ENCODE measurements around the gene IGFBP7. TPM values are rescaled to one million over a fixed set of nuclear protein-coding genes. Genes with fewer than 3 reads are reported as not detected.

Gene IGFBP7, protein sequence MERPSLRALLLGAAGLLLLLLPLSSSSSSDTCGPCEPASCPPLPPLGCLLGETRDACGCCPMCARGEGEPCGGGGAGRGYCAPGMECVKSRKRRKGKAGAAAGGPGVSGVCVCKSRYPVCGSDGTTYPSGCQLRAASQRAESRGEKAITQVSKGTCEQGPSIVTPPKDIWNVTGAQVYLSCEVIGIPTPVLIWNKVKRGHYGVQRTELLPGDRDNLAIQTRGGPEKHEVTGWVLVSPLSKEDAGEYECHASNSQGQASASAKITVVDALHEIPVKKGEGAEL
- 1,000 to 10,000 TPM in 1 of 4 donors, 100 to 1,000 TPM in 3; 225 to 1,715 (median 711) TPM for total RNA-seq

DNA sequence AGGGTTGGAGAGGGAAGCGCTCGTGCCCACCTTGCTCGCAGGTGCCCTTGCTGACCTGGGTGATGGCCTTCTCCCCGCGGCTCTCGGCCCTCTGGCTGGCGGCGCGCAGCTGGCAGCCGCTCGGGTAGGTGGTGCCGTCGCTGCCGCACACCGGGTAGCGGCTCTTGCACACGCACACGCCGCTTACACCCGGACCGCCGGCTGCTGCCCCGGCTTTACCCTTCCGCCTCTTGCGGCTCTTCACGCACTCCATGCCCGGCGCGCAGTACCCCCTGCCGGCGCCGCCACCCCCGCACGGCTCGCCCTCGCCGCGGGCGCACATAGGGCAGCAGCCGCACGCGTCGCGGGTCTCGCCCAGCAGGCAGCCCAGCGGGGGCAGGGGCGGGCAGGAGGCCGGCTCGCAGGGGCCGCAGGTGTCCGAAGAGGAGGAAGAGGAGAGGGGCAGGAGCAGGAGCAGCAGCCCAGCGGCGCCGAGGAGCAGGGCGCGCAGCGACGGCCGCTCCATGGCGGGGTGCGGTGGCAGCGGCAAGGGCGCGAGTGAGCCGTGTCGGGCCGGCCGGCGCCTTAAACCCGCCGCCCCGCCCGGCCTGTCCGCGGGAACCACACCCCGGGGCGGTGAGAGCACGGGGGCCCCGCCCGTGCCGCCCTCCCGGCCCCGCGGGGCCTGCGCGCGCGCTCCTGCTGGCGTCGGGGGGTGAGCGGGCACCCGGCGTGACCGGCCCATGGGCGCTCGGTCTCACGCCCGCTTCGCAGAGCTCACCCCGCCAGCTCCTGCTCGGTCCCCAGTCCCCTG is at the start of gene IGFBP7:
IGFBP7 (minus strand) TSS at position 539 of the 793 bp plus-strand sequence; CDS start at position 505, 34 bp downstream.
- Histone ChIP-seq H3K27ac (peak within 1 kb of the TSS; percentile 94 to 99), H3K36me3 (no peaks in the 10 kb centered on the region), H3K9me3 (no peaks in the 10 kb centered on the region), H3K27me3 (no peaks in the 10 kb centered on the region), H3K4me1 (no peaks in the 10 kb centered on the region), H3K4me3 (peak within 1 kb of the TSS; percentile 78 to 82)
- intact Hi-C loops (cut with DNase I; ENCODE audit: low total_unique reads): loop anchor here (10.0 kb wide), 1 partner anchor 75 kb away; no protein-coding TSS in a partner anchor
- TF ChIP-seq, protein P1, sequence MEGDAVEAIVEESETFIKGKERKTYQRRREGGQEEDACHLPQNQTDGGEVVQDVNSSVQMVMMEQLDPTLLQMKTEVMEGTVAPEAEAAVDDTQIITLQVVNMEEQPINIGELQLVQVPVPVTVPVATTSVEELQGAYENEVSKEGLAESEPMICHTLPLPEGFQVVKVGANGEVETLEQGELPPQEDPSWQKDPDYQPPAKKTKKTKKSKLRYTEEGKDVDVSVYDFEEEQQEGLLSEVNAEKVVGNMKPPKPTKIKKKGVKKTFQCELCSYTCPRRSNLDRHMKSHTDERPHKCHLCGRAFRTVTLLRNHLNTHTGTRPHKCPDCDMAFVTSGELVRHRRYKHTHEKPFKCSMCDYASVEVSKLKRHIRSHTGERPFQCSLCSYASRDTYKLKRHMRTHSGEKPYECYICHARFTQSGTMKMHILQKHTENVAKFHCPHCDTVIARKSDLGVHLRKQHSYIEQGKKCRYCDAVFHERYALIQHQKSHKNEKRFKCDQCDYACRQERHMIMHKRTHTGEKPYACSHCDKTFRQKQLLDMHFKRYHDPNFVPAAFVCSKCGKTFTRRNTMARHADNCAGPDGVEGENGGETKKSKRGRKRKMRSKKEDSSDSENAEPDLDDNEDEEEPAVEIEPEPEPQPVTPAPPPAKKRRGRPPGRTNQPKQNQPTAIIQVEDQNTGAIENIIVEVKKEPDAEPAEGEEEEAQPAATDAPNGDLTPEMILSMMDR (IDR thresholded peaks at IDR 0.05): peak in 3 of 4 experiments; percentile 15 to 23 (median 20)
- peak; percentile 66 to 87 for TF ChIP-seq POLR2A (IDR thresholded peaks at IDR 0.05)
- peak; percentile 50 to 72 for DNase-seq

DNA sequence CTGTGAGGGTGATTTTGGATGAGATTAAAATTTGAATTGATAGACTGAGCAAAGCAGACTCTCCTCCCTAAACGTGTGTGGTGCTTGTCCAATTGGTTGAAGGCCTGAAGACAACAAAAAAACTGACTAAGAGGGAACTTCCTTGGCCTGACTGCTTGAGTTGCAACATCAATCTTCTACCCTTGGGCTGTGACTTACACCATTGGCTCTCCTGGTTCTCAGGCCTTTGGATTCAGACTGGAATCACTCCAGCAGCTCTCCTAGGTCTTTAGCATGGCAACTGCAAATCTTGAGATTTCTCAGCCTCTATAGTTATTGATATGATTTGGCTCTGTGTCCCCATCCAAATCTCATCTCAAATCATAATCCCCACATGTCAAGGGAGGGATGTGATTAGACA is 49.7 kb upstream of the IGFBP7 start:
- Histone ChIP-seq H3K27ac (no peak overlapping the region), H3K4me3 (no peak overlapping the region), H3K9me3 (no peaks in the 10 kb centered on the region), H3K4me1 (no peaks in the 10 kb centered on the region), H3K36me3 (no peaks in the 10 kb centered on the region), H3K27me3 (no peaks in the 10 kb centered on the region)
- DNase-seq: no peak
- TF ChIP-seq, protein P1 (IDR thresholded peaks at IDR 0.05): no peak
- no peak for TF ChIP-seq POLR2A (IDR thresholded peaks at IDR 0.05)
- intact Hi-C loops (cut with DNase I; ENCODE audit: low total_unique reads): loop anchor here (5.0 kb wide), 1 partner anchor 123 kb away; no protein-coding TSS in a partner anchor

DNA sequence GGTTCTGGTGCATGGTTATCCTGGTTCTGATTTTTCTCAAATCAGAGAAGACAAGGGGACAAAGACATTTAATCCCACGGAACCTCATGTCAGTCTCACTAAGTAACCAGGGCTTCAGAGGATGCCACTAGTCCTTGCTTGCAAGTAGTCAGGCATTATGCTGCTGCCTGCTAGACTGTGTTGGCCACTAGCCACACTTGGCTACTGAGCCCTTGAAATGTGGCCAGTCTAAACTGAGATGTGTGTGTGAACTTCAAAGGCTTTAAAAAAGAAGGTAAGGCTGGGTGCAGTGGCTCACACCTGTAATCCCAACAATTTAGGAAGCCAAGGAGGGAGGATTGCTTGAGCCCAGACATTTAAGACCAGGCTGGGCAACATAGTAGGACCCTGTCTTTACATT is 48.6 kb upstream of the IGFBP7 start:
- Histone ChIP-seq H3K4me1 (no peaks in the 10 kb centered on the region), H3K9me3 (no peaks in the 10 kb centered on the region), H3K4me3 (no peak overlapping the region), H3K36me3 (no peaks in the 10 kb centered on the region), H3K27me3 (no peaks in the 10 kb centered on the region), H3K27ac (no peak overlapping the region)
- TF ChIP-seq POLR2A (IDR thresholded peaks at IDR 0.05): no peak
- TF ChIP-seq, protein P1 (IDR thresholded peaks at IDR 0.05): no peak
- intact Hi-C loops (cut with DNase I; ENCODE audit: low total_unique reads): no loop called here
- no peak for DNase-seq

DNA sequence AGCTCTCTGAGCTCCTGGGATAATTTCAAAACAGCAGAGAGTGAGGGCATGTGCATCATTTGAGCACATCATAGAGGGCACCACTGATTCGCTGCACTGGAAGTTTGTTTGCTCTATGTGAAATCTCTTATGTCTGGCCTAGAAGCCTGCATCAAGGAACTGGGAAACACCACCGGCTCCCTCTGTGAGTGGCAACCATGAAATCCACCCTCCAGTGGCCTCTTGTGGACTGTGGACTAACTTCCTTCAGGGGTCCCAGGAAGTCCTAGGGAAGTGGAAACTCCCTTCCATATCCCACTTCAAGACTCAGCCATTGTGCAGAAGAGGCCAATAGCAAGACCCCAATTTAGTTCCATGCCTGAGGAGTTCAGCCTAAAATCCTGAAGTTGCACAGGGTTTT is 48.0 kb upstream of the IGFBP7 start:
- Histone ChIP-seq H3K4me3 (no peak overlapping the region), H3K9me3 (no peaks in the 10 kb centered on the region), H3K4me1 (no peaks in the 10 kb centered on the region), H3K36me3 (no peaks in the 10 kb centered on the region), H3K27me3 (no peaks in the 10 kb centered on the region), H3K27ac (no peak overlapping the region)
- intact Hi-C loops (cut with DNase I; ENCODE audit: low total_unique reads): no loop called here
- no peak for DNase-seq
- no peak for TF ChIP-seq POLR2A (IDR thresholded peaks at IDR 0.05)
- TF ChIP-seq, protein P1 (IDR thresholded peaks at IDR 0.05): no peak

Measured in uterus (tissue), 4 donors.